ENCODE measurements around the gene RASSF5.

RASSF5 gene

GRCh38 chr1:206587904-206588303 is 80.6 kb downstream of the RASSF5 start:
- CTCF ChIA-PET, result interaction anchor here (1.2 to 16.6 kb wide), 12 partner anchors 8 to 109 kb away, joined by 4 to 568 read pairs (median 16); partner anchors contain the start of genes EIF2D and RASSF5
- POLR2A ChIA-PET, result no interaction called here
- TF ChIP-seq CTCF (IDR thresholded peaks at IDR 0.05; ENCODE audit: insufficient read depth, low read length, missing control alignments), result no peak
- no peak for DNase-seq (ENCODE audit: low read depth, low spot score)
- no peak overlapping the region for H3K4me3 ChIP-seq (ENCODE audit: low read depth, low read length)

GRCh38 chr1:206588492-206588891 is 81.2 kb downstream of the RASSF5 start:
- no peak overlapping the region for H3K4me3 ChIP-seq (ENCODE audit: low read depth, low read length)
- ChIA-PET CTCF (interaction anchor here (1.4 to 15.3 kb wide), 9 partner anchors 8 to 110 kb away, joined by 5 to 568 read pairs (median 12); partner anchors contain the start of genes EIF2D and RASSF5), POLR2A (no interaction called here)
- TF ChIP-seq CTCF (IDR thresholded peaks at IDR 0.05; ENCODE audit: insufficient read depth, low read length, missing control alignments), result no peak
- DNase-seq (ENCODE audit: low read depth, low spot score), result no peak

- TF ChIP-seq CTCF (IDR thresholded peaks at IDR 0.05; ENCODE audit: insufficient read depth, low read length, missing control alignments), result no peak
- ChIA-PET POLR2A (no interaction called here), CTCF (interaction anchor here (1.1 to 15.3 kb wide), 9 partner anchors 9 to 111 kb away, joined by 3 to 568 read pairs (median 12); partner anchors contain the start of genes EIF2D and RASSF5)
- DNase-seq (ENCODE audit: low read depth, low spot score), result peak; percentile 80
- H3K4me3 ChIP-seq (ENCODE audit: low read depth, low read length), result no peak overlapping the region
Observed at GRCh38 chr1:206589206-206589605, 81.9 kb downstream of the RASSF5 start.

DNA sequence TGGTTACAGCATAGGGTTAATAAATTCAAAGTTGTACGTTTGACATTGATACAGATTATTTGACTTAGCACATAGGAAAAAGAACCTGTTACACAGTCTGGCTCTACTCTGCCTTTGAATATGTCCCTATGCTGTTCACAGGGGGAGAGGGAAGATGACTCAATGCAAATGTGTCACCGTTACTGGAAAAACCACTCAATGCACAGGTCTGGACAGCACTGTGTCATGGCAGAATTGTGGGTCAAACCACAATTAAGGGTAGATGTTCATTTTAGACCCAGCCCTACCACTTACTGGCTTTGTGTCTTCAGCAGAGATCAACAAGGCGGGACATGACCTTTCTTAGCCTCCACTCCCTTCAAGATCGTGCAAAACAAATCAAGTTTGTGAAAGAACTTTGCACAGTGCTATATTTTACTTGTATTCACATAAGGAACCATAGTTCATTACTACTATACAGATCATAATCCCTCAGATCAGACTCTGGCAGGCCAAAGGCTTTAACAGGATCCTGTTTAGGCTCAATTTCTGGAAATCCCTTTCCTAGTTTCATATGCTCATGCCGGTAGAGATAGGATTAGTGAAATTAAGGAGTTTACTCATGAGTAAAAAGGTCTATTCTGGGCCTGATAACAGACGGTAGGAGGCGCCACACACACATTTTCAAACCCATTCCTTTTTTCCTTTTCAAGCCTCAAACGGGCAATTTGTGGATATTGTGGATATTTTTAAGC is 82.9 kb downstream of the RASSF5 start:
- H3K4me3 ChIP-seq (ENCODE audit: low read depth, low read length), result no peak overlapping the region
- peak; percentile 41 for DNase-seq (ENCODE audit: low read depth, low spot score)
- POLR2A ChIA-PET, result no interaction called here
- no peak for TF ChIP-seq CTCF (IDR thresholded peaks at IDR 0.05; ENCODE audit: insufficient read depth, low read length, missing control alignments)
- CTCF ChIA-PET, result interaction anchor here (1.1 to 15.3 kb wide), 11 partner anchors 6 to 112 kb away, joined by 3 to 568 read pairs (median 33); partner anchors contain the start of genes EIF2D and RASSF5

GRCh38 chr1:206591226-206591625 is 83.9 kb downstream of the RASSF5 start:
- POLR2A ChIA-PET, result no interaction called here
- DNase-seq (ENCODE audit: low read depth, low spot score), result no peak
- TF ChIP-seq CTCF (IDR thresholded peaks at IDR 0.05; ENCODE audit: insufficient read depth, low read length, missing control alignments), result no peak
- CTCF ChIA-PET, result interaction anchor here (0.8 to 12.4 kb wide), 13 partner anchors 7 to 273 kb away, joined by 3 to 136 read pairs (median 7); partner anchors contain the start of gene EIF2D
- no peak overlapping the region for H3K4me3 ChIP-seq (ENCODE audit: low read depth, low read length)

- ChIA-PET POLR2A (no interaction called here), CTCF (interaction anchor here (0.8 to 12.4 kb wide), 15 partner anchors 7 to 273 kb away, joined by 3 to 136 read pairs (median 7); partner anchors contain the start of gene EIF2D)
- DNase-seq (ENCODE audit: low read depth, low spot score), result no peak
- TF ChIP-seq CTCF (IDR thresholded peaks at IDR 0.05; ENCODE audit: insufficient read depth, low read length, missing control alignments), result no peak
- H3K4me3 ChIP-seq (ENCODE audit: low read depth, low read length), result no peak overlapping the region
Observed at GRCh38 chr1:206591696-206592095, 84.4 kb downstream of the RASSF5 start.

All from AG04449 (cell line).